A673 (cell line): ENCODE results near the gene SRI. TPM values are rescaled to one million over a fixed set of nuclear protein-coding genes. Genes with fewer than 3 reads are reported as not detected.

Experiments used
- BruUV-seq: library from RNA; stranded (reverse); fragments of 400-500 nt; replicated peaks from 2 replicates; lab custom pipeline; 2021; lab: Mats Ljungman, UMichigan
- CTCF ChIA-PET: fragments of 300-600 bp; sonication (Branson Sonifier 250); formaldehyde crosslinking; loops from one replicate; lab custom pipeline; 2022; ENCODE audit warnings: antibody characterized with exemption; lab: Charles Lee
- POLR2A ChIA-PET: fragments of 300-600 bp; sonication (Branson Sonifier 250); formaldehyde crosslinking; loops from one replicate; lab custom pipeline; 2022; ENCODE audit warnings: antibody characterized with exemption; ENCODE audit not compliant: low non-redundant PET; lab: Charles Lee
- DNase-seq: peaks from one replicate; pipeline ENCODE4 v3.0.0-alpha.2; 2015; ENCODE audit warnings: low spot score
- H3K27ac ChIP-seq: fragments of 200-600 bp; sonication (generic); 2 replicates; pipeline ENCODE4 v1.5.1; 2016; ENCODE audit warnings: mixed run types, low read depth, mild to moderate bottlenecking, mixed read lengths, antibody characterized with exemption, low read length; ENCODE audit not compliant: poor library complexity, severe bottlenecking
- H3K27me3 ChIP-seq: fragments of 200-600 bp; sonication (generic); replicated peaks from 2 replicates; pipeline ENCODE4 v1.6.1; 2017; ENCODE audit warnings: mixed run types, low read depth, mild to moderate bottlenecking, mixed read lengths, antibody characterized with exemption, low read length; ENCODE audit not compliant: insufficient read depth, poor library complexity
- H3K36me3 ChIP-seq: fragments of 200-600 bp; sonication (generic); 2 replicates; pipeline ENCODE4 v1.6.1; 2016; ENCODE audit warnings: mixed run types, mild to moderate bottlenecking, mixed read lengths, antibody characterized with exemption, low read length; ENCODE audit not compliant: insufficient read depth, poor library complexity, severe bottlenecking
- H3K4me1 ChIP-seq: fragments of 200-600 bp; sonication (generic); 2 replicates; pipeline ENCODE4 v1.6.1; 2017; ENCODE audit warnings: mixed run types, mild to moderate bottlenecking, mixed read lengths, antibody characterized with exemption, low read length; ENCODE audit not compliant: insufficient read depth, poor library complexity, severe bottlenecking
- H3K4me3 ChIP-seq: fragments of 200-600 bp; sonication (generic); 2 replicates; pipeline ENCODE4 v1.5.1; 2016; ENCODE audit warnings: low read depth, mixed run types, mild to moderate bottlenecking, mixed read lengths, low read length; ENCODE audit not compliant: poor library complexity, severe bottlenecking
- H3K9me3 ChIP-seq: fragments of 200-600 bp; sonication (generic); 2 replicates; pipeline ENCODE4 v1.6.1; 2016; ENCODE audit warnings: mixed run types, low read depth, mild to moderate bottlenecking, mixed read lengths, antibody characterized with exemption, low read length; ENCODE audit not compliant: poor library complexity, severe bottlenecking
- CTCF ChIP-seq: fragments of 300-800, 200-600 bp; sonication (generic); conservative IDR thresholded peaks from 2 replicates; pipeline ENCODE4 v1.5.1; 2017; ENCODE audit warnings: low read depth, mild to moderate bottlenecking, antibody characterized with exemption, low read length, moderate library complexity, mixed read lengths
- EZH2 ChIP-seq: fragments of 200-600 bp; sonication (generic); IDR thresholded peaks from 2 replicates; pipeline ENCODE4 v1.6.1; 2017; ENCODE audit warnings: borderline replicate concordance, low read depth, mild to moderate bottlenecking, mixed read lengths, antibody characterized with exemption, low read length; ENCODE audit not compliant: poor library complexity, severe bottlenecking
- intact Hi-C: fragments of 100-400 bp; cut with micrococcal nuclease; formaldehyde crosslinking; loops from one replicate; pipeline ENCODE4 v1.10.0; 2022; ENCODE audit not compliant: unreplicated experiment
- total RNA-seq: library from RNA; stranded (reverse); gene quantifications from 2 replicates; pipeline ENCODE4 v1.2.3, GENCODE V29; 2021

Gene SRI
- total RNA-seq, 1 experiment from 2014 or later: 87.7 TPM

- no TSS peak for BruUV-seq
- ChIA-PET CTCF (no interaction called here), POLR2A (no interaction called here)
- H3K4me3 ChIP-seq: no peak overlapping the region
- no peaks in the 10 kb centered on the region for H3K27me3 ChIP-seq
- TF ChIP-seq CTCF (no peak), EZH2 (no peak)
- no peaks in the 10 kb centered on the region for H3K4me1 ChIP-seq
- H3K9me3 ChIP-seq: no peaks in the 10 kb centered on the region
- H3K27ac ChIP-seq: no peak overlapping the region
- intact Hi-C loops: no loop called here
- H3K36me3 ChIP-seq: no peaks in the 10 kb centered on the region
- DNase-seq: no peak
Measured at GRCh38 chr7:88184848-88185304, 35.0 kb downstream of the SRI start.

GRCh38 chr7:88183051-88183450 is 36.8 kb downstream of the SRI start:
- Histone ChIP-seq H3K27me3 (no peaks in the 10 kb centered on the region), H3K36me3 (no peaks in the 10 kb centered on the region), H3K4me3 (no peak overlapping the region), H3K9me3 (no peaks in the 10 kb centered on the region), H3K4me1 (no peaks in the 10 kb centered on the region), H3K27ac (no peak overlapping the region)
- BruUV-seq: no TSS peak
- CTCF ChIA-PET: no interaction called here
- DNase-seq: no peak
- no peak for TF ChIP-seq EZH2
- no peak for TF ChIP-seq CTCF
- POLR2A ChIA-PET: no interaction called here
- intact Hi-C loops: no loop called here

- no peak for DNase-seq
- intact Hi-C loops: no loop called here
- H3K36me3 ChIP-seq: no peaks in the 10 kb centered on the region
- no TSS peak for BruUV-seq
- H3K27me3 ChIP-seq: no peaks in the 10 kb centered on the region
- no peak overlapping the region for H3K27ac ChIP-seq
- CTCF ChIA-PET: no interaction called here
- H3K4me1 ChIP-seq: no peaks in the 10 kb centered on the region
- no peak overlapping the region for H3K4me3 ChIP-seq
- POLR2A ChIA-PET: no interaction called here
- H3K9me3 ChIP-seq: no peaks in the 10 kb centered on the region
- TF ChIP-seq EZH2 (no peak), CTCF (no peak)
Measured at GRCh38 chr7:88176190-88176589, 43.6 kb downstream of the SRI start.
